IMR-90 (cell line): ENCODE data around the gene GFER. TPM values are rescaled to one million over a fixed set of nuclear protein-coding genes. Genes with fewer than 3 reads are reported as not detected.

Source experiments
- ATAC-seq: fragments of 200-7000 bp; cut with Tn5 transposase; 2 replicates; pipeline ENCODE4 v1.9.1; 2020; ENCODE audit warnings: low read depth, mild to moderate bottlenecking, moderate library complexity
- BruUV-seq: library from RNA; stranded (reverse); fragments of 400-500 nt; replicated peaks from 2 replicates; lab custom pipeline; 2021; lab: Mats Ljungman, UMichigan
- CTCF ChIA-PET: fragments of 300-600 bp; formaldehyde crosslinking; extraction: SDS; loops from one replicate; lab custom pipeline; 2021; ENCODE audit warnings: antibody characterized with exemption; lab: Yijun Ruan, JAX
- POLR2A ChIA-PET: fragments of 300-600 bp; sonication (Branson Sonifier 250); formaldehyde crosslinking; loops from one replicate; lab custom pipeline; 2022; ENCODE audit warnings: antibody characterized with exemption; ENCODE audit not compliant: unreplicated experiment; lab: Charles Lee
- DNase-seq: peaks from one replicate; pipeline ENCODE4 v3.0.0; 2013
- H2AFZ ChIP-seq: replicated peaks from 2 replicates; pipeline ENCODE3; 2013; ENCODE audit warnings: low read length, mild to moderate bottlenecking; ENCODE audit not compliant: poor library complexity
- H2AK5ac ChIP-seq: 2 replicates; pipeline ENCODE4 v1.6.1; 2013; ENCODE audit warnings: low read depth, low read length, inconsistent platforms
- H2AK9ac ChIP-seq: replicated peaks from 2 replicates; pipeline ENCODE3; 2013; ENCODE audit warnings: mild to moderate bottlenecking, low read depth, low read length, moderate library complexity; ENCODE audit not compliant: poor library complexity
- H2BK120ac ChIP-seq: 2 replicates; pipeline ENCODE4 v1.6.1; 2013; ENCODE audit warnings: low read depth, low read length, inconsistent platforms
- H2BK15ac ChIP-seq: 3 replicates; pipeline ENCODE4 v1.6.1; 2013; ENCODE audit warnings: low read depth, low read length, inconsistent platforms
- H2BK20ac ChIP-seq: 2 replicates; pipeline ENCODE4 v1.6.1; 2013; ENCODE audit warnings: low read depth, mild to moderate bottlenecking, inconsistent platforms, low read length, moderate library complexity
- H2BK5ac ChIP-seq: 2 replicates; pipeline ENCODE4 v1.6.1; 2013; ENCODE audit warnings: mild to moderate bottlenecking, low read depth, low read length, inconsistent platforms; ENCODE audit not compliant: poor library complexity, severe bottlenecking
- H3K14ac ChIP-seq: replicated peaks from 2 replicates; pipeline ENCODE4 v1.6.1; 2013; ENCODE audit warnings: low read depth, low read length, inconsistent platforms
- H3K18ac ChIP-seq: 2 replicates; pipeline ENCODE4 v1.6.1; 2013; ENCODE audit warnings: low read depth, low read length, control low read depth
- H3K23ac ChIP-seq: 2 replicates; pipeline ENCODE4 v1.6.1; 2013; ENCODE audit warnings: low read depth, low read length, inconsistent platforms
- H3K27ac ChIP-seq: 2 replicates; pipeline ENCODE4 v1.5.1; 2013; ENCODE audit warnings: mild to moderate bottlenecking, control low read depth, low read length; ENCODE audit not compliant: insufficient read depth
- H3K27me3 ChIP-seq: 2 replicates; pipeline ENCODE4 v1.6.1; 2013; ENCODE audit warnings: low read length; ENCODE audit not compliant: control insufficient read depth, insufficient read depth
- H3K36me3 ChIP-seq: 2 replicates; pipeline ENCODE4 v1.6.1; 2013; ENCODE audit warnings: low read length, mixed read lengths; ENCODE audit not compliant: control insufficient read depth, insufficient read depth
- H3K4ac ChIP-seq: 2 replicates; pipeline ENCODE4 v1.6.1; 2013; ENCODE audit warnings: low read depth, low read length, inconsistent platforms
- H3K4me1 ChIP-seq: 2 replicates; pipeline ENCODE4 v1.6.1; 2013; ENCODE audit warnings: low read length, mixed read lengths; ENCODE audit not compliant: control insufficient read depth, insufficient read depth
- H3K4me2 ChIP-seq: 2 replicates; pipeline ENCODE4 v1.6.1; 2013; ENCODE audit warnings: low read depth, mild to moderate bottlenecking, control low read depth, low read length, moderate library complexity
- H3K4me3 ChIP-seq: 2 replicates; pipeline ENCODE4 v1.5.1; 2013; ENCODE audit warnings: low read depth, mild to moderate bottlenecking, control low read depth, low read length, moderate library complexity; ENCODE audit not compliant: insufficient read depth
- H3K56ac ChIP-seq: 2 replicates; pipeline ENCODE4 v1.6.1; 2013; ENCODE audit warnings: low read length, inconsistent platforms; ENCODE audit not compliant: insufficient read depth; ENCODE audit errors: extremely low read depth
- H3K79me1 ChIP-seq, 2 experiments: 2 replicates each; pipeline ENCODE4 v1.6.1; 2013; ENCODE audit warnings: low read length in 2 of 2, inconsistent platforms in 1 of 2, low read depth in 1 of 2
- H3K9ac ChIP-seq: 2 replicates; pipeline ENCODE4 v1.6.1; 2013; ENCODE audit warnings: low read depth, low read length, control low read depth
- H3K9me1 ChIP-seq: 2 replicates; pipeline ENCODE4 v1.6.1; 2013; ENCODE audit warnings: low read length, inconsistent platforms; ENCODE audit not compliant: insufficient read depth
- H3K9me3 ChIP-seq: 2 replicates; pipeline ENCODE4 v1.6.1; 2013; ENCODE audit warnings: low read length; ENCODE audit not compliant: control insufficient read depth, insufficient read depth
- H4K20me1 ChIP-seq: 2 replicates; pipeline ENCODE4 v1.6.1; 2013; ENCODE audit warnings: low read length, inconsistent platforms; ENCODE audit not compliant: insufficient read depth
- H4K5ac ChIP-seq: 2 replicates; pipeline ENCODE4 v1.6.1; 2013; ENCODE audit warnings: mild to moderate bottlenecking, low read depth, low read length, control low read depth
- H4K8ac ChIP-seq, 2 experiments: 2 replicates each; pipeline ENCODE4 v1.6.1; 2013; ENCODE audit warnings: low read depth in 2 of 2, low read length in 2 of 2, control low read depth in 1 of 2, inconsistent platforms in 1 of 2
- H4K91ac ChIP-seq: 2 replicates; pipeline ENCODE4 v1.6.1; 2013; ENCODE audit warnings: low read depth, low read length, inconsistent platforms; ENCODE audit not compliant: insufficient read depth
- CHD1 ChIP-seq: IDR thresholded peaks from 2 replicates; pipeline ENCODE4 v1.6.1; 2012; ENCODE audit warnings: low read depth, low read length, improper control_type of control experiment
- CTCF ChIP-seq: conservative IDR thresholded peaks from 2 replicates; pipeline ENCODE4 v1.5.1; 2012; ENCODE audit warnings: mild to moderate bottlenecking, low read depth, low read length, improper control_type of control experiment
- ELK1 ChIP-seq: fragments of 150-350 bp; IDR thresholded peaks from 2 replicates; pipeline ENCODE4 v1.6.1; 2016; ENCODE audit warnings: low read depth, mild to moderate bottlenecking, low read length, moderate library complexity, borderline replicate concordance
- FOS ChIP-seq: fragments of 150-350 bp; IDR thresholded peaks from 2 replicates; pipeline ENCODE4 v1.6.1; 2016; ENCODE audit warnings: low read depth, low read length
- MAFK ChIP-seq: IDR thresholded peaks from 2 replicates; pipeline ENCODE4 v1.6.1; 2012; ENCODE audit warnings: low read depth, low read length, improper control_type of control experiment
- MAZ ChIP-seq: IDR thresholded peaks from 2 replicates; pipeline ENCODE4 v1.6.1; 2012; ENCODE audit warnings: low read depth, mild to moderate bottlenecking, low read length, improper control_type of control experiment, moderate library complexity, borderline replicate concordance
- MXI1 ChIP-seq: IDR thresholded peaks from 2 replicates; pipeline ENCODE4 v1.6.1; 2012; ENCODE audit warnings: low read depth, mild to moderate bottlenecking, low read length, moderate library complexity, borderline replicate concordance
- NFE2L2 ChIP-seq: fragments of 150-350 bp; IDR thresholded peaks from 2 replicates; pipeline ENCODE4 v1.6.1; 2016; ENCODE audit warnings: low read depth, mild to moderate bottlenecking, low read length
- POLR2A ChIP-seq: IDR thresholded peaks from 2 replicates; pipeline ENCODE4 v1.6.1; 2012; ENCODE audit warnings: mild to moderate bottlenecking, low read depth, low read length
- RAD21 ChIP-seq: IDR thresholded peaks from 2 replicates; pipeline ENCODE4 v1.6.1; 2012; ENCODE audit warnings: low read length, improper control_type of control experiment
- RCOR1 ChIP-seq: IDR thresholded peaks from 2 replicates; pipeline ENCODE4 v1.6.1; 2012; ENCODE audit warnings: mild to moderate bottlenecking, low read length, improper control_type of control experiment; ENCODE audit not compliant: insufficient replicate concordance
- RFX5 ChIP-seq: IDR thresholded peaks from 2 replicates; pipeline ENCODE4 v1.8.0; 2012; ENCODE audit warnings: low read depth, mild to moderate bottlenecking, low read length, moderate library complexity
- SMC3 ChIP-seq: fragments of 150-350 bp; IDR thresholded peaks from 2 replicates; pipeline ENCODE4 v1.6.1; 2016; ENCODE audit warnings: low read depth, mild to moderate bottlenecking, antibody characterized with exemption, low read length, moderate library complexity
- USF2 ChIP-seq: fragments of 150-350 bp; IDR thresholded peaks from 2 replicates; pipeline ENCODE4 v1.6.1; 2017; ENCODE audit warnings: mild to moderate bottlenecking, antibody characterized with exemption, low read length, low read depth
- WGBS, 2 experiments: methylation state at CpG; one replicate each; pipeline versions ENCODE4 v1.1.5 to v1.1.7; 2013; ENCODE audit warnings: missing lambda C conversion rate in 2 of 2; ENCODE audit not compliant: insufficient read length in 1 of 2; ENCODE audit errors: extremely low coverage in 2 of 2; 5-methylcytosine and 5-hydroxymethylcytosine counted together
- dilution Hi-C: fragments of 300-500 bp; cut with HindIII; formaldehyde crosslinking; loops from one replicate; pipeline ENCODE4 v1.14.3; 2018; ENCODE audit warnings: low sequenced_read_pairs; ENCODE audit not compliant: unreplicated experiment
- in situ Hi-C: fragments of 300-500 bp; cut with MboI; formaldehyde crosslinking; loops from 3 replicates; pipeline ENCODE4 v1.14.3; 2019; ENCODE audit warnings: low sequenced_read_pairs, inconsistent platforms, mixed read lengths
- intact Hi-C: fragments of 100-400 bp; cut with micrococcal nuclease; formaldehyde crosslinking; loops from 2 replicates; pipeline ENCODE4 v1.10.0; 2022
- polyA plus RNA-seq, 3 experiments: library from polyadenylated mRNA; depleted of rRNA; stranded (reverse); fragments of >200 nt; gene quantifications; 2 replicates each; pipeline ENCODE4 v1.2.3, GENCODE V29; 2012; ENCODE audit warnings: low replicate concordance in 1 of 3
- total RNA-seq: library from RNA; depleted of rRNA; stranded (reverse); fragments of >200 nt; gene quantifications from 2 replicates; pipeline ENCODE4 v1.2.3, GENCODE V29; 2012

Gene GFER
- total and polyA plus RNA-seq, 2 of the 4 experiments (the other 2 are of a cell fraction), result 6.8 to 19.8 TPM

- no peak for TF ChIP-seq ELK1
- no peak for TF ChIP-seq RAD21
- no peak for TF ChIP-seq MAFK
- no peak for TF ChIP-seq MAZ
- TF ChIP-seq RCOR1, result no peak
- TF ChIP-seq FOS, result no peak
- TF ChIP-seq POLR2A, result no peak
- TF ChIP-seq SMC3, result no peak
- no peak for TF ChIP-seq RFX5
- TF ChIP-seq CHD1, result no peak
- TF ChIP-seq USF2, result no peak
- no peak for TF ChIP-seq MXI1
- TF ChIP-seq NFE2L2, result no peak
- TF ChIP-seq CTCF, result no peak
- H3K4me1 ChIP-seq, result peaks cover 47% of the 10 kb centered on the region
- H3K27me3 ChIP-seq, result no peaks in the 10 kb centered on the region
- dilution Hi-C loops (no loop called here), intact Hi-C loops (no loop called here), in situ Hi-C loops (no loop called here)
- H3K9me1 ChIP-seq, result peaks cover 13% of the 10 kb centered on the region
- H4K5ac ChIP-seq, result no peak overlapping the region
- no peak overlapping the region for H3K4me3 ChIP-seq
- H4K8ac ChIP-seq, result no peak overlapping the region
- H3K56ac ChIP-seq, result no peak overlapping the region
- ChIA-PET POLR2A (no interaction called here), CTCF (no interaction called here)
- peaks cover 15% of the 10 kb centered on the region for H4K20me1 ChIP-seq
- no peak overlapping the region for H4K91ac ChIP-seq
- H2BK120ac ChIP-seq, result no peak overlapping the region
- no peak overlapping the region for H3K9ac ChIP-seq
- no peak overlapping the region for H2BK20ac ChIP-seq
- H3K36me3 ChIP-seq, result peaks cover 20% of the 10 kb centered on the region
- H3K4me2 ChIP-seq, result no peak overlapping the region
- H3K27ac ChIP-seq, result no peak overlapping the region
- H2BK5ac ChIP-seq, result no peak overlapping the region
- no peak overlapping the region for H2AK5ac ChIP-seq
- ATAC-seq, result no peak
- H3K14ac ChIP-seq, result no peak overlapping the region
- H3K23ac ChIP-seq, result no peak overlapping the region
- no TSS peak for BruUV-seq
- peaks cover 16 to 76% of the 10 kb centered on the region in 2 experiments for H3K79me1 ChIP-seq
- no peaks in the 10 kb centered on the region for H3K9me3 ChIP-seq
- H2AFZ ChIP-seq, result no peak overlapping the region
- H3K18ac ChIP-seq, result no peak overlapping the region
- H2BK15ac ChIP-seq, result no peak overlapping the region
- whole genome bisulfite sequencing, 2 experiments, result 85% methylated on average over 4 of the region's 11 CpGs; no CpG with 5 or more reads in 1 of the 2 experiments
- no peak overlapping the region for H3K4ac ChIP-seq
- DNase-seq, result no peak
- H2AK9ac ChIP-seq, result peak overlapping the region; percentile 7
Measured at GRCh38 chr16:2031081-2031577, 47.1 kb downstream of the GFER start.
